H1 (cell line): ENCODE results near the gene GRB7. TPM values are rescaled to one million over a fixed set of nuclear protein-coding genes. Genes with fewer than 3 reads are reported as not detected.

Experiments used
- CTCF ChIA-PET: fragments of 300-600 bp; sonication (Branson Sonifier 250); formaldehyde crosslinking; loops from one replicate; lab custom pipeline; 2021; ENCODE audit not compliant: partially characterized antibody; lab: Charles Lee
- POLR2A ChIA-PET: fragments of 300-600 bp; sonication (Branson Sonifier 250); formaldehyde crosslinking; loops from one replicate; lab custom pipeline; 2021; ENCODE audit warnings: inconsistent platforms; ENCODE audit not compliant: partially characterized antibody; lab: Charles Lee
- DNase-seq, 2 experiments: peaks; one replicate each; pipeline versions ENCODE4 v3.0.0 to v3.0.0-alpha.2; 2010 to 2022; ENCODE audit warnings: low spot score in 2 of 2, low read depth in 1 of 2, mixed read lengths in 1 of 2
- FAIRE-seq: peaks from 2 replicates; lab custom pipeline; 2011; peaks lifted over from hg19 to GRCh38; lab: Jason Lieb, UNC
- H2AFZ ChIP-seq: 2 replicates; pipeline ENCODE4 v1.8.1; 2012; ENCODE audit warnings: low read length, inconsistent platforms
- H2AK5ac ChIP-seq: 2 replicates; pipeline ENCODE4 v1.6.1; 2013; ENCODE audit warnings: low read depth, low read length
- H2BK120ac ChIP-seq: replicated peaks from 2 replicates; pipeline ENCODE3; 2013; ENCODE audit warnings: low read depth, low read length, inconsistent platforms
- H2BK12ac ChIP-seq: 2 replicates; pipeline ENCODE4 v1.6.1; 2013; ENCODE audit warnings: low read depth, low read length
- H2BK15ac ChIP-seq: 2 replicates; pipeline ENCODE4 v1.6.1; 2013; ENCODE audit warnings: low read length
- H2BK20ac ChIP-seq: 2 replicates; pipeline ENCODE4 v1.6.1; 2013; ENCODE audit warnings: low read length
- H2BK5ac ChIP-seq: 2 replicates; pipeline ENCODE4 v1.6.1; 2013; ENCODE audit warnings: low read depth, low read length
- H3K14ac ChIP-seq: 2 replicates; pipeline ENCODE4 v1.6.1; 2013; ENCODE audit warnings: inconsistent platforms; ENCODE audit not compliant: insufficient read length
- H3K18ac ChIP-seq: 2 replicates; pipeline ENCODE4 v1.6.1; 2013; ENCODE audit warnings: low read length; ENCODE audit errors: extremely low read depth
- H3K23ac ChIP-seq: 2 replicates; pipeline ENCODE4 v1.6.1; 2013; ENCODE audit warnings: inconsistent platforms; ENCODE audit not compliant: insufficient read length
- H3K23me2 ChIP-seq: 2 replicates; pipeline ENCODE4 v1.6.1; 2013; ENCODE audit warnings: low read depth, low read length
- H3K27ac ChIP-seq: 2 replicates; pipeline ENCODE4 v1.6.1; 2011; ENCODE audit warnings: low read depth, low read length, inconsistent platforms
- H3K27me3 ChIP-seq, 4 experiments: replicated peaks in 1 of 4; 1 replicate in 1 of 4; 2 replicates in 3 of 4; pipeline versions ENCODE4 v1.6.1 to v1.8.1; 2011 to 2013; ENCODE audit warnings: low read length in 3 of 4, mild to moderate bottlenecking in 3 of 4, inconsistent platforms in 2 of 4, mixed read lengths in 2 of 4, moderate library complexity in 1 of 4; ENCODE audit not compliant: control insufficient read depth in 3 of 4, insufficient read depth in 3 of 4; ENCODE audit errors: extremely low read depth in 1 of 4
- H3K36me3 ChIP-seq, 4 experiments: 2 replicates each; pipeline versions ENCODE4 v1.6.1 to v1.8.1; 2011 to 2013; ENCODE audit warnings: mild to moderate bottlenecking in 4 of 4, low read length in 3 of 4, moderate library complexity in 2 of 4, control low read depth in 1 of 4, inconsistent platforms in 1 of 4; ENCODE audit not compliant: insufficient read depth in 4 of 4, control insufficient read depth in 2 of 4
- H3K4ac ChIP-seq: replicated peaks from 2 replicates; pipeline ENCODE3; 2013; ENCODE audit warnings: low read length, low read depth, mixed read lengths, inconsistent platforms; ENCODE audit not compliant: insufficient read length
- H3K4me1 ChIP-seq, 4 experiments: replicated peaks in 1 of 4; 1 replicate in 1 of 4; 2 replicates in 3 of 4; pipeline versions ENCODE4 v1.6.1 to v1.8.1; 2011 to 2013; ENCODE audit warnings: low read length in 3 of 4, inconsistent platforms in 2 of 4, mixed read lengths in 1 of 4; ENCODE audit not compliant: insufficient read depth in 4 of 4, control insufficient read depth in 3 of 4
- H3K4me2 ChIP-seq, 2 experiments: 2 replicates each; pipeline versions ENCODE4 v1.6.1 to v1.8.1; 2011 to 2013; ENCODE audit warnings: low read depth in 2 of 2, low read length in 2 of 2, control low read depth in 1 of 2, inconsistent platforms in 1 of 2, mild to moderate bottlenecking in 1 of 2; ENCODE audit not compliant: insufficient read depth in 1 of 2
- H3K4me3 ChIP-seq, 4 experiments: fragments of 200-600, 300-600 bp in 1 of 4; sonication (generic), shearing (Covaris generic), sonication (Bioruptor Twin) in 1 of 4; 2 replicates each; pipeline versions ENCODE4 v1.5.1 to v1.8.1; 2011 to 2016; ENCODE audit warnings: low read length in 4 of 4, low read depth in 3 of 4, control low read depth in 2 of 4, inconsistent platforms in 2 of 4, mild to moderate bottlenecking in 2 of 4, mixed read lengths in 1 of 4, moderate library complexity in 1 of 4; ENCODE audit not compliant: insufficient read depth in 2 of 4; ENCODE audit errors: extremely low read depth in 1 of 4
- H3K56ac ChIP-seq: replicated peaks from 2 replicates; pipeline ENCODE3; 2013; ENCODE audit warnings: low read depth, mild to moderate bottlenecking, mixed read lengths, low read length, inconsistent platforms; ENCODE audit not compliant: insufficient read length
- H3K79me1 ChIP-seq: 2 replicates; pipeline ENCODE4 v1.6.1; 2013; ENCODE audit warnings: low read depth, low read length, control low read depth
- H3K79me2 ChIP-seq, 2 experiments: 2 replicates each; pipeline versions ENCODE4 v1.6.1 to v1.8.1; 2012 to 2013; ENCODE audit warnings: low read length in 2 of 2, mild to moderate bottlenecking in 2 of 2, inconsistent platforms in 1 of 2; ENCODE audit not compliant: insufficient read depth in 2 of 2, control insufficient read depth in 1 of 2
- H3K9ac ChIP-seq, 4 experiments: replicated peaks in 1 of 4; 1 replicate in 1 of 4; 2 replicates in 3 of 4; pipeline versions ENCODE4 v1.6.1 to v1.8.1; 2011 to 2013; ENCODE audit warnings: low read depth in 3 of 4, low read length in 3 of 4, control low read depth in 2 of 4, mild to moderate bottlenecking in 2 of 4, moderate library complexity in 2 of 4, inconsistent platforms in 1 of 4; ENCODE audit errors: extremely low read depth in 1 of 4
- H3K9me3 ChIP-seq, 2 experiments: 2 replicates each; pipeline versions ENCODE4 v1.6.1 to v1.8.1; 2012 to 2013; ENCODE audit warnings: mild to moderate bottlenecking in 2 of 2, moderate library complexity in 2 of 2, control low read depth in 1 of 2, inconsistent platforms in 1 of 2, low read depth in 1 of 2, low read length in 1 of 2, mixed read lengths in 1 of 2; ENCODE audit not compliant: insufficient read depth in 2 of 2
- H4K20me1 ChIP-seq, 2 experiments: replicated peaks in 1 of 2; 2 replicates each; pipeline versions ENCODE3 to v1.8.1; 2011 to 2013; ENCODE audit warnings: inconsistent platforms in 2 of 2, low read length in 2 of 2, mild to moderate bottlenecking in 1 of 2; ENCODE audit not compliant: insufficient read depth in 2 of 2, control insufficient read depth in 1 of 2
- H4K5ac ChIP-seq: 2 replicates; pipeline ENCODE4 v1.6.1; 2013; ENCODE audit warnings: low read length, low read depth, mixed read lengths, inconsistent platforms; ENCODE audit not compliant: insufficient read length
- H4K8ac ChIP-seq: 2 replicates; pipeline ENCODE4 v1.8.0; 2013; ENCODE audit warnings: mild to moderate bottlenecking, moderate library complexity, low read length, inconsistent platforms; ENCODE audit not compliant: insufficient read depth; ENCODE audit errors: extremely low read depth
- H4K91ac ChIP-seq: replicated peaks from 2 replicates; pipeline ENCODE3; 2013; ENCODE audit warnings: low read length, mixed read lengths, inconsistent platforms; ENCODE audit not compliant: insufficient read length
- CREB1 ChIP-seq: IDR thresholded peaks from 2 replicates; pipeline ENCODE4 v1.6.1; 2012; ENCODE audit warnings: inconsistent platforms
- KDM5A ChIP-seq: fragments of 200-600 bp; IDR thresholded peaks from 2 replicates; pipeline ENCODE4 v1.7.1; 2012; ENCODE audit warnings: mild to moderate bottlenecking, low read length, inconsistent platforms, mixed read lengths
- POLR2A ChIP-seq, 2 experiments: IDR thresholded peaks; 1 replicate in 1 of 2; 2 replicates in 1 of 2; pipeline ENCODE4 v1.6.1; 2011; ENCODE audit warnings: low read depth in 2 of 2, low read length in 2 of 2, mild to moderate bottlenecking in 2 of 2; ENCODE audit errors: control extremely low read depth in 1 of 2
- SRF ChIP-seq: IDR thresholded peaks from 2 replicates; pipeline ENCODE4 v1.6.1; 2011; ENCODE audit warnings: mild to moderate bottlenecking, low read depth, low read length, moderate library complexity
- TAF7 ChIP-seq: optimal IDR thresholded peaks from 2 replicates; pipeline ENCODE3; 2011; ENCODE audit warnings: low read depth, mild to moderate bottlenecking, inconsistent platforms, low read length, moderate library complexity, borderline replicate concordance
- TBP ChIP-seq: IDR thresholded peaks from 2 replicates; pipeline ENCODE4 v1.6.1; 2011; ENCODE audit warnings: low read depth, low read length, improper control_type of control experiment
- TEAD4 ChIP-seq: IDR thresholded peaks from 2 replicates; pipeline ENCODE4 v1.6.1; 2012; ENCODE audit warnings: low read depth, low read length, inconsistent platforms, mixed read lengths
- ZNF274 ChIP-seq: IDR thresholded peaks from 2 replicates; pipeline ENCODE4 v1.7.0; 2012; ENCODE audit warnings: low read length, borderline replicate concordance; ENCODE audit errors: extremely low read depth
- WGBS, 2 experiments: shearing (Covaris generic) in 1 of 2; methylation state at CpG; one replicate each; pipeline versions ENCODE4 v1.1.6 to v1.1.7; 2013 to 2015; ENCODE audit warnings: low lambda C conversion rate in 2 of 2, mixed read lengths in 2 of 2, inconsistent platforms in 1 of 2, low coverage in 1 of 2, missing lambda C conversion rate in 1 of 2; ENCODE audit not compliant: insufficient replicate concordance in 2 of 2, insufficient coverage in 1 of 2, insufficient read length in 1 of 2; ENCODE audit errors: extremely low coverage in 1 of 2, missing lambda C conversion rate in 1 of 2; 5-methylcytosine and 5-hydroxymethylcytosine counted together
- polyA plus RNA-seq, 7 experiments: library from polyadenylated mRNA; depleted of rRNA in 3 of 7; stranded (reverse) in 5 of 7; unstranded in 2 of 7; fragments of >200 nt in 5 of 7; fragments of 200-250 nt in 2 of 7; gene quantifications; 1 replicate in 5 of 7; 2 replicates in 1 of 7; 4 replicates in 1 of 7; pipeline versions ENCODE4 v1.2.1 to v1.2.3, GENCODE V29; 2011 to 2013; ENCODE audit warnings: missing spikeins in 2 of 7, mixed read lengths in 2 of 7
- total RNA-seq: library from RNA; stranded (reverse); fragmentation: NEBNext Ultra II Directional; extraction: Animal tissue kit (Norgen Biotek cat#: 25700); gene quantifications from 2 replicates; pipeline ENCODE4 v1.2.1, GENCODE V29; 2021
- TF ChIP-seq, protein P1 (sequence below): IDR thresholded peaks from 2 replicates; pipeline ENCODE4 v1.6.1; 2012; ENCODE audit warnings: inconsistent platforms

GRB7 gene
- total and polyA plus RNA-seq, 2 of the 8 experiments (the other 6 are each of a cell fraction or from before 2014, with no cell fraction given): 32.2 to 41.5 TPM

DNA sequence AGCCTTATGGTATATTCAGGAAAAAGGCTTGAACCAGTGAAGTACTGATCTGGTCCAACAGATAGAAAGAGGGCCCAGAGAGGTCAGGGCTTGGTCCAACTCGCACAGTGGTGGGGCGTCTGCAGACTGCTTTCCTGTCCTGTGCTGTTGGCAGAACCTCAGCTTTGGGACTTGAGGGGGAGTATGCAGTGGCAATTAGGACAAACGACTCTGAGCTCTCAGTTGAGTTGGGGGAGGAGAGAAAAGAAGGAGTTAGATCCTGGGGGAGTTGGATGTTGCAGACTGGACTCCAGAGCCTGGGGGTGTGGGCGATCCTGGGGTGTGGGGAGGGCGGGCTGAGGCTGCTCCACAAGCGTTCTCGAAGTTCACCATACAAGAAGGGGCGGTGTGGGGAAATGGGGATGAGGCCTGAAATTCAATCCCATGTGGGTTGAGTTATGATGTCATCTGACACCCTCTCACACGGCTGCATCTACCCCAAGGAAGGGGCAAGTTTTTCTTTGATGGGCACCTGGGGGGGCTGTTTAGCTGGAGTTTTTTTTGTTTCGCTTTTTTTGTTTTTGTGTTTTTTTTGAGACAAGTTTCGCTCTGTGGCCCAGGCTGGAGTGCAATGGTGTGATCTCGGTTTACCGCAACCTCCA is 14.6 kb downstream of the GRB7 start:
- TF ChIP-seq, protein P1, sequence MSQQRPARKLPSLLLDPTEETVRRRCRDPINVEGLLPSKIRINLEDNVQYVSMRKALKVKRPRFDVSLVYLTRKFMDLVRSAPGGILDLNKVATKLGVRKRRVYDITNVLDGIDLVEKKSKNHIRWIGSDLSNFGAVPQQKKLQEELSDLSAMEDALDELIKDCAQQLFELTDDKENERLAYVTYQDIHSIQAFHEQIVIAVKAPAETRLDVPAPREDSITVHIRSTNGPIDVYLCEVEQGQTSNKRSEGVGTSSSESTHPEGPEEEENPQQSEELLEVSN: no peak
- no peak for TF ChIP-seq SRF
- no peak for TF ChIP-seq TBP
- TF ChIP-seq CREB1: peak; percentile 28; the same call in 1 of the 2 replicates
- no peak for TF ChIP-seq POLR2A (IDR thresholded peaks at IDR 0.05; ENCODE audit: control extremely low read depth in 1 of 2, low read depth in 2 of 2, low read length in 2 of 2)
- no peak for TF ChIP-seq TAF7
- TF ChIP-seq TEAD4: no peak
- no peak for TF ChIP-seq ZNF274
- no peak for TF ChIP-seq KDM5A
- H3K23ac ChIP-seq: no peak overlapping the region
- no peak overlapping the region for H2AK5ac ChIP-seq
- H3K56ac ChIP-seq: no peak overlapping the region
- H4K91ac ChIP-seq: no peak overlapping the region
- H4K5ac ChIP-seq: no peak overlapping the region
- 0 out of 2 replicates have a peak overlapping the region, but pooled peaks have one; percentile 22 for H3K18ac ChIP-seq
- 0 out of 2 replicates have a peak overlapping the region, but pooled peaks have one; percentile 61 for H2BK15ac ChIP-seq
- no peaks in the 10 kb centered on the region for H4K20me1 ChIP-seq
- H3K9ac ChIP-seq: no peak overlapping the region
- H3K23me2 ChIP-seq: peaks cover 10% of the 10 kb centered on the region; the same call in 1 of the 2 replicates
- FAIRE-seq (no peak), DNase-seq (no peak)
- WGBS, 2 experiments: 77% methylated on average over 7 of the region's 13 CpGs; no CpG with 5 or more reads in 1 of the 2 experiments
- H3K4ac ChIP-seq: no peak overlapping the region
- 0 out of 2 replicates have a peak overlapping the region, but pooled peaks have one; percentile 48 for H2BK20ac ChIP-seq
- ChIA-PET CTCF (interaction anchor here (0.6 to 8.2 kb wide), 18 partner anchors 10 to 599 kb away, joined by 3 to 102 read pairs (median 4); partner anchors contain the start of genes MIEN1 and PNMT), POLR2A (interaction anchor here (0.8 to 8.1 kb wide), 7 partner anchors 8 to 125 kb away, joined by 3 to 54 read pairs (median 4); partner anchors contain the start of genes MIEN1, PGAP3 and PPP1R1B)
- no peak overlapping the region for H2AFZ ChIP-seq
- H3K36me3 ChIP-seq: peaks cover 0 to 1% (median 0%) of the 10 kb centered on the region in 4 experiments; a peak in 1 of 8 replicates
- H2BK12ac ChIP-seq: no peak overlapping the region
- no peaks in the 10 kb centered on the region for H3K79me2 ChIP-seq
- no peak overlapping the region for H2BK120ac ChIP-seq
- H3K4me2 ChIP-seq: peak overlapping the region in 1 of 2 experiments; percentile 13; a peak in 2 of 4 replicates
- no peak overlapping the region for H3K4me3 ChIP-seq
- no peak overlapping the region for H3K14ac ChIP-seq
- H3K27ac ChIP-seq: no peak overlapping the region
- no peaks in the 10 kb centered on the region for H3K79me1 ChIP-seq
- peaks cover 0 to 3% (median 2%) of the 10 kb centered on the region in 4 experiments; a peak in 2 of 7 replicates for H3K27me3 ChIP-seq
- no peaks in the 10 kb centered on the region for H3K9me3 ChIP-seq
- H2BK5ac ChIP-seq: peak overlapping the region; percentile 10; the same call in 1 of the 2 replicates
- peaks cover 9 to 29% (median 21%) of the 10 kb centered on the region in 4 experiments for H3K4me1 ChIP-seq
- H4K8ac ChIP-seq: no peak overlapping the region
